Naive B cell (primary cell): ENCODE data around the gene JADE1. TPM values are rescaled to one million over a fixed set of nuclear protein-coding genes. Genes with fewer than 3 reads are reported as not detected.

Source experiments
- ATAC-seq, 2 donors: fragments of 150-1000 bp; cut with Tn5 transposase; 2 replicates each; pipeline ENCODE4 v1.10.0; 2021; ENCODE audit warnings: low read depth in 2 of 2, mild to moderate bottlenecking in 2 of 2, moderate library complexity in 2 of 2
- DNase-seq: peaks from one replicate; pipeline ENCODE4 v3.0.0; 2022
- H3K27ac Mint-ChIP-seq, 6 donors: one replicate each; pipeline ENCODE4 v1.8.0; 2020 to 2022; ENCODE audit warnings: mild to moderate bottlenecking in 6 of 6, mixed read lengths in 6 of 6, moderate library complexity in 5 of 6, inconsistent platforms in 2 of 6
- H3K27me3 Mint-ChIP-seq, 3 donors: one replicate each; pipeline ENCODE4 v1.8.0; 2021 to 2022; ENCODE audit warnings: mixed read lengths in 3 of 3, mild to moderate bottlenecking in 1 of 3
- H3K36me3 Mint-ChIP-seq, 2 donors: one replicate each; pipeline ENCODE4 v1.8.0; 2020 to 2022; ENCODE audit warnings: mixed read lengths in 2 of 2, inconsistent platforms in 1 of 2, mild to moderate bottlenecking in 1 of 2
- H3K4me1 Mint-ChIP-seq, 3 donors: one replicate each; pipeline ENCODE4 v1.8.0; 2020 to 2022; ENCODE audit warnings: mixed read lengths in 3 of 3, inconsistent platforms in 1 of 3, mild to moderate bottlenecking in 1 of 3, moderate library complexity in 1 of 3
- H3K4me3 Mint-ChIP-seq, 8 donors: one replicate each; pipeline ENCODE4 v1.8.0; 2020 to 2022; ENCODE audit warnings: mild to moderate bottlenecking in 8 of 8, mixed read lengths in 8 of 8, moderate library complexity in 8 of 8, inconsistent platforms in 2 of 8
- H3K9me3 Mint-ChIP-seq, 7 donors: one replicate each; pipeline ENCODE4 v1.8.0; 2020 to 2022; ENCODE audit warnings: mixed read lengths in 7 of 7, mild to moderate bottlenecking in 5 of 7, inconsistent platforms in 2 of 7, moderate library complexity in 1 of 7
- polyA plus RNA-seq, 6 donors: library from polyadenylated mRNA; unstranded; fragments of 300-500 nt; fragmentation: Illumina TruSeq; gene quantifications; one replicate each; pipeline ENCODE4 v1.2.3, GENCODE V29; 2021; ENCODE audit warnings: low read depth in 6 of 6

JADE1 gene
- polyA plus RNA-seq, 6 donors from 2014 or later = 37.4 to 63.8 (median 41.2) TPM

GRCh38 chr4:128818442-128818841 is 8.9 kb downstream of the JADE1 start:
- ATAC-seq (no peak), DNase-seq (no peak)
- Mint-ChIP-seq H3K27ac (peak overlapping the region in 1 of 6 donors; percentile 90), H3K36me3 (no peaks in the 10 kb centered on the region), H3K27me3 (no peaks in the 10 kb centered on the region), H3K9me3 (no peaks in the 10 kb centered on the region), H3K4me1 (peaks cover 30 to 73% (median 47%) of the 10 kb centered on the region in 3 donors), H3K4me3 (no peak overlapping the region)

- H3K36me3 Mint-ChIP-seq = no peaks in the 10 kb centered on the region
- no peak for DNase-seq
- peak overlapping the region in 1 of 6 donors; percentile 53 for H3K27ac Mint-ChIP-seq
- H3K4me1 Mint-ChIP-seq = peaks cover 26 to 72% (median 42%) of the 10 kb centered on the region in 3 donors
- no peak overlapping the region for H3K4me3 Mint-ChIP-seq
- no peaks in the 10 kb centered on the region for H3K27me3 Mint-ChIP-seq
- no peak for ATAC-seq
- H3K9me3 Mint-ChIP-seq = no peaks in the 10 kb centered on the region
Observed at GRCh38 chr4:128819082-128819742, 9.7 kb downstream of the JADE1 start.

DNA sequence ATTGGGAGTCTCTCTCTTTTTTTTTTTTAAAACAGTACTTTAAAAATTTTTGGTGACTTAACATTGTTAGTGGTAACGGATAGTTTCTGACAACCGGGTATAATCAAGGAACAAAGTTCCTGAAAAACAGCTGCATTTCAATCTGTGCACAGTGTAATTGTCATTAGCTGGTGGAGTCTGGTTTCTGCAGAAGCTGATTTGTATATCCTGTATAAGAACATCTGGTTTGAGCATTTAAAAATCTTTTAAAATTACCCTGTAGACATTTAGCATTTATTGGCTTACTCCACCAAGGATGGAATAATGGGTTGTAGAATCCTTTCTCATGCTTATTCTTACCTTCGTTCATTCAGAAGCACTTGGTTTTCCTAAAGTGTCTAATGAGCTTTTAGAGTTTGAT is 11.2 kb downstream of the JADE1 start:
- no peaks in the 10 kb centered on the region for H3K36me3 Mint-ChIP-seq
- peaks cover 39 to 73% (median 55%) of the 10 kb centered on the region in 3 donors for H3K4me1 Mint-ChIP-seq
- no peak overlapping the region for H3K27ac Mint-ChIP-seq
- no peak overlapping the region for H3K4me3 Mint-ChIP-seq
- H3K27me3 Mint-ChIP-seq = no peaks in the 10 kb centered on the region
- no peak for ATAC-seq
- DNase-seq = no peak
- no peaks in the 10 kb centered on the region for H3K9me3 Mint-ChIP-seq

GRCh38 chr4:128821151-128821550 is 11.7 kb downstream of the JADE1 start:
- no peaks in the 10 kb centered on the region for H3K9me3 Mint-ChIP-seq
- H3K4me3 Mint-ChIP-seq = no peak overlapping the region
- H3K27me3 Mint-ChIP-seq = no peaks in the 10 kb centered on the region
- no peak overlapping the region for H3K27ac Mint-ChIP-seq
- DNase-seq = no peak
- no peak for ATAC-seq
- peaks cover 44 to 78% (median 58%) of the 10 kb centered on the region in 3 donors for H3K4me1 Mint-ChIP-seq
- no peaks in the 10 kb centered on the region for H3K36me3 Mint-ChIP-seq

- Mint-ChIP-seq H3K4me3 (no peak overlapping the region), H3K9me3 (no peaks in the 10 kb centered on the region), H3K27ac (peak overlapping the region in 1 of 6 donors; percentile 8), H3K4me1 (peaks cover 56 to 85% (median 65%) of the 10 kb centered on the region in 3 donors), H3K27me3 (no peaks in the 10 kb centered on the region), H3K36me3 (no peaks in the 10 kb centered on the region)
- DNase-seq (no peak), ATAC-seq (no peak)
Observed at GRCh38 chr4:128823025-128823661, 13.6 kb downstream of the JADE1 start.

- Mint-ChIP-seq H3K4me3 (peak overlapping the region in 1 of 8 donors; percentile 40), H3K4me1 (peaks cover 48 to 79% (median 59%) of the 10 kb centered on the region in 3 donors), H3K36me3 (peaks cover 0 to 6% of the 10 kb centered on the region in 2 donors), H3K27me3 (no peaks in the 10 kb centered on the region), H3K27ac (peak overlapping the region in 3 of 6 donors; percentile 46 to 85 (median 58)), H3K9me3 (peaks cover 0 to 7% (median 0%) of the 10 kb centered on the region in 7 donors)
- DNase-seq (no peak), ATAC-seq (no peak)
Observed at GRCh38 chr4:128825226-128825625, 15.7 kb downstream of the JADE1 start.

- Mint-ChIP-seq H3K27me3 (no peaks in the 10 kb centered on the region), H3K4me3 (peak overlapping the region in 3 of 8 donors; percentile 5 to 53 (median 7)), H3K36me3 (peaks cover 2 to 6% of the 10 kb centered on the region in 2 donors), H3K27ac (peak overlapping the region in 4 of 6 donors; percentile 1 to 75 (median 23)), H3K9me3 (peaks cover 0 to 9% (median 0%) of the 10 kb centered on the region in 7 donors), H3K4me1 (peaks cover 51 to 79% (median 69%) of the 10 kb centered on the region in 3 donors)
- no peak for DNase-seq
- ATAC-seq = no peak
Observed at GRCh38 chr4:128827296-128827695, 17.8 kb downstream of the JADE1 start.

GRCh38 chr4:128830906-128831503 is 21.5 kb downstream of the JADE1 start:
- H3K27ac Mint-ChIP-seq = peak overlapping the region in 4 of 6 donors; percentile 16 to 62 (median 56)
- H3K27me3 Mint-ChIP-seq = no peaks in the 10 kb centered on the region
- peaks cover 0 to 9% (median 0%) of the 10 kb centered on the region in 7 donors for H3K9me3 Mint-ChIP-seq
- H3K4me3 Mint-ChIP-seq = peak overlapping the region in 2 of 8 donors; percentile 5 to 15
- peaks cover 42 to 59% (median 54%) of the 10 kb centered on the region in 3 donors for H3K4me1 Mint-ChIP-seq
- DNase-seq (no peak), ATAC-seq (no peak)
- H3K36me3 Mint-ChIP-seq = peaks cover 6 to 9% of the 10 kb centered on the region in 2 donors

- Mint-ChIP-seq H3K36me3 (peaks cover 6 to 9% of the 10 kb centered on the region in 2 donors), H3K4me1 (peaks cover 41 to 55% (median 52%) of the 10 kb centered on the region in 3 donors), H3K4me3 (no peak overlapping the region), H3K27ac (peak overlapping the region in 2 of 6 donors; percentile 6 to 69), H3K9me3 (peaks cover 0 to 9% (median 0%) of the 10 kb centered on the region in 7 donors), H3K27me3 (no peaks in the 10 kb centered on the region)
- ATAC-seq = no peak
- no peak for DNase-seq
Observed at GRCh38 chr4:128831531-128832242, 22.2 kb downstream of the JADE1 start.

- Mint-ChIP-seq H3K36me3 (peaks cover 6 to 9% of the 10 kb centered on the region in 2 donors), H3K9me3 (peaks cover 0 to 9% (median 0%) of the 10 kb centered on the region in 7 donors), H3K27ac (peak overlapping the region in 2 of 6 donors; percentile 24 to 56), H3K4me1 (peaks cover 41 to 55% (median 50%) of the 10 kb centered on the region in 3 donors), H3K4me3 (no peak overlapping the region), H3K27me3 (no peaks in the 10 kb centered on the region)
- no peak for DNase-seq
- no peak for ATAC-seq
Observed at GRCh38 chr4:128832243-128832625, 22.7 kb downstream of the JADE1 start.

- Mint-ChIP-seq H3K4me1 (peaks cover 41 to 50% (median 48%) of the 10 kb centered on the region in 3 donors), H3K27ac (no peak overlapping the region)
Observed at GRCh38 chr4:128835498-128836222, 26.2 kb downstream of the JADE1 start.

DNA sequence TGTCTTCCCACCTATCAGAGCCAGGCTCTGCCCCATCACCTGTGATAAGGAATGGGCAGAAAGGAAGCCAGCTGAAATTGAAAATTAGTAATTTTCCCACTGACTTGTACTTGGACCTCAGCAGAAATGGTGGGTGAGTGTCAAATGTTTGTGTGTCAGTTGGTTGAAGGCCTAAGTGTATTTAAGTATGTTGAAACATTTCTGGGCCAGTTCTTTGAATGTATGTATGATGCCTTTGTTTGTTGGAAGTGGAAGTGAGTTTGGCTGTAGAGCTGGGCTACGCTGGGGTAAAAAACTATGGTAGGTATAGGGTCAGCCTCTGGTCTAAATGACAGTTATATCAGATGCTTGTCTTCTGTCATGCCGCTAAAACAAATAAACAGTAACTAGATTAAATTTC is 27.7 kb downstream of the JADE1 start:
- no peak for DNase-seq
- H3K4me3 Mint-ChIP-seq = no peak overlapping the region
- no peak for ATAC-seq
- H3K27ac Mint-ChIP-seq = peak overlapping the region in 1 of 6 donors; percentile 33
- peaks cover 36 to 51% (median 50%) of the 10 kb centered on the region in 3 donors for H3K4me1 Mint-ChIP-seq
- H3K9me3 Mint-ChIP-seq = no peaks in the 10 kb centered on the region
- no peaks in the 10 kb centered on the region for H3K27me3 Mint-ChIP-seq
- peaks cover 0 to 8% of the 10 kb centered on the region in 2 donors for H3K36me3 Mint-ChIP-seq

More at GRCh38 chr4:128835498-128836222, 26.2 kb downstream of the JADE1 start:
- Mint-ChIP-seq H3K4me3 (no peak overlapping the region), H3K27me3 (no peaks in the 10 kb centered on the region), H3K9me3 (no peaks in the 10 kb centered on the region), H3K36me3 (peaks cover 0 to 9% of the 10 kb centered on the region in 2 donors)
- DNase-seq (no peak), ATAC-seq (no peak)
